HG02981 (cell line): Measurements from ENCODE around the gene AFG3L2.

Experiments used
- ATAC-seq: cut with Tn5 transposase; IDR thresholded peaks from one replicate; pipeline ENCODE4 v1.9.1; 2021; ENCODE audit warnings: mild to moderate bottlenecking, moderate library complexity; ENCODE audit not compliant: unreplicated experiment

AFG3L2 gene

GRCh38 chr18:12362473-12363174 lies 14.4 kb downstream of the AFG3L2 start:
- ATAC-seq = no peak

DNA sequence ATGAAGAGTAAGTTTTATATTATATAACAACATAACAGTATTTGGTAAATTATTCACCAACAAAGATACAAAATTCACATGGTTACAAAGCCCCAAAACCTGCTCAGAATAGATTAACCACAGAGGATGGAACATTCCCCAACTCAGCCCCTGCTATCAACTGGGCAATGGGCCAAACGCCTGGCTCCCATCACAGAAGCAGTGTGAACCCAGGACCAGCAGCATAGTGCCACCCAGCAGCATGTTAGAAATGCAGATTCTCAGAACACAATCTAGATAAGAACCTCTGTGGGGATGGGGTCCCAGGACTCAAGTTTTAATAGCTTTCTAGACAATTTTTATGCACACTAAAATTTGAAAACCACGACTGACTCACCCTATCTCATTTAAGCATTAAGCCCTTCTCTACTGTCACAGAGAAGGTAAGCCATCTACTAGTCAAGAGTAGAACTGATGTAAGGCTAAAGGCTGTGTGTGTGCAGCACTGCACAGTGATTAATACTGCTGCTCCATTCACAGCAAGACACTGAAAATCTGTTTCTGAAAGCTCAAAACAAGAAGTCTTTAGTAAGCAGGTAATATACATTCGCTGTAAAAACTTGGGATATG lies 15.2 kb downstream of the AFG3L2 start:
- ATAC-seq = no peak

- no peak for ATAC-seq
Observed at GRCh38 chr18:12359515-12359927, 17.5 kb downstream of the AFG3L2 start.

GRCh38 chr18:12352188-12352587 lies 24.8 kb downstream of the AFG3L2 start:
- no peak for ATAC-seq

GRCh38 chr18:12347895-12348294 lies 29.1 kb downstream of the AFG3L2 start:
- ATAC-seq = no peak

DNA sequence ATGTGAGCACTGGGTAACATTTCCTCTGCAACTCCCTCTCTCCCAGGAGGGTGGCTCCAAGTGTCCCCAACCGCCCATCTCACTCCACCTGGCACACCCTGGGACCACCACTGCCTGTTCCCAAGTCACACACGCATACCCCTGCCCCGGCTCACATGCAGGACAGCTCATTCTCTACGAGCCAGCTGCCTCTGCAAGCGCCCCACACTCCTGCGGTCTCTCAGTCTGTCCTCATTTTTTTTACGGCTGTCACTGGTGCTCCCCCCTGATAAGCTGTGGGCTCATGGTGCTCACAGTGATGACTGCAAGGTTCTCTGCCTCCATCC lies 30.8 kb downstream of the AFG3L2 start:
- ATAC-seq = no peak

DNA sequence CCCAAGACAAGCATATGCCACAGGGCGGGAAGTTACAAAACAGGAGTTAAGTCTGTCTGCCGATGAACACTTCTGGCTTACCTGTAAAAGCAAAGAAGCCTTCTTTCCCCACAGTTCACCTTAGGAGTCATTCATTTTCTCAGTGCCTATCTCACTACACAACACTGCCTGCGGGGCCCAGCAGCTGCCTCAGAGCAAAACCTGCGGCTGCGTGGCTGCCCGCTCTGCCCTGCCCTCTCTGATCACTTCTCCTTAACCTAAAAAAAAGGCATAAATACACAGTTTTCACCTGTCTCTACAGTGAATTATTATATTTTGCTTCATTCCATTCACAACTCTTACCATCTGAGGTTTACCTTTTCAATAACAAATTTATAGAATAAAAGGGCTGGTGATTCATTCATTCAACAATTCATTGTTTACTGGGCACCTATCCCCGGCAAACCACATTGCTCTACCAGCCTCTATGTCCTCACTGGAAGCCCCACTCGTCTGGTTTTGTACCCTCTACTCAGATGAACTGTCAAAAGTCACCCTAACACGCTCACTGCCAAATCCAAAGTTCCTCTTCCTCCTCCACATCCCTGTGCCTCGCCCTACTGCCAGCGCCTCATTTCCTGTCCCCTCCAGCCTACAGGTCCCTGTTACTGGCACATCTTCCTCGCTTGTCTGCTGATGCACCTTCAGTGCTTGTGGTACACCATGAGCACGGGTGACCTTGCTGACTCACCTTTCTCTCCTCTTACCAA lies 31.4 kb downstream of the AFG3L2 start:
- no peak for ATAC-seq

GRCh38 chr18:12342661-12343060 lies 34.4 kb downstream of the AFG3L2 start:
- ATAC-seq = no peak

GRCh38 chr18:12340945-12341660 lies 35.9 kb downstream of the AFG3L2 start:
- ATAC-seq = no peak

DNA sequence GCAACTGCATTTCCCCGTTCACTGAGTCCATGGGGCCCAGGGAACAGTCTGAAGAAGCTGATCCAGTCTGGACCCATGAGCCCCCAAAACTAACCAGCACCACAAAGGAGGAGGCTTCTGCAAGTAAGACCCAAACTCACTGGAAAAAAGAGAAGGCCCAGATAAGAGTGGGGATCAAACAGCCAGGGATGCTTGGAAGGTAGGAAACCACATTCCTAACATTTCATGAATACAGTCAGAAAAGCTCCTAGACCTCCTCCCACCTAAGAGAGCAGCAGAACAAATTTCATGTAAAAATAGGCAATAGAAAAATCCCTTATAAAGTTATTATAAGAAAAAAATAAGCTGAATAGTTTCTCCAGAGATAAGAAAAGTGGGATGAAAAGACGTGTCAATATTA lies 38.6 kb downstream of the AFG3L2 start:
- ATAC-seq = no peak

DNA sequence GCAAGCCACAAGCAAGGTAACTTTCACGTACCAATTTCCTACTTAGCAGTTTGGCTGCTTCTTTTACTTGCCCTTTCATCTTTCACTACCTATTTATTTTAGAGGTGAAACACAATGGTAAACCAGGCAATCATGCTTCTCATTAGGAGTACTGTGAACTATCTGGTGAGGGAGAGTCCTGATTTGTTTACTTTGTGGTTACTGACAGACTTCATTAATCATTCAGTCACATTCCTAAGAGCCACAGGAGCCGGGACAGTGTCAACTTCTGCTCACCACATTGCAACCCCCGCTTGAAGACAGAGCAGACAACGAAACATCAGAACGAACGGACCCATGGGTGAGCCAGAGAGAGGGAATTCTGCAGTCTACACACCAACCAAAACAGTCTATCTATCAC lies 40.1 kb downstream of the AFG3L2 start:
- no peak for ATAC-seq

- no peak for ATAC-seq
Observed at GRCh38 chr18:12336171-12336613, 40.8 kb downstream of the AFG3L2 start.

DNA sequence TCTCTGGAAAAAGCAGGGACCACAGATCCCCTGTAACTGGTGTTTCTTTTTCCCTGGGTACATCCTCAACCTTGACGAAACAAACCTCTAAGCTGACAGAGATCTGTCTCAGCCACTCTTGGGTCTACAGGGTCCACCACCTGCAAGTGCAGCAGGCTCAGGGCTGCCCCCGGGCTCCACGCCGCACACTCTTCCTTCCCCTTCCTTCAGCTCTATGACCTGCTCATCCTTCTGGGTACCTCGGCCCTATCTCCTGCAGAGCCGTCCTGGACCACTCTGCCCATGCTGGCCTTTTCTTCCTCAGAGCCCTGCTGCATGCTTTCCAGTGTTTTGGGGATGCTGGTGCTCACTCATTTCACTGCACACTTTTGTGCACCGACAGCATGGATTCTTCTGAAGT lies 41.5 kb downstream of the AFG3L2 start:
- ATAC-seq = no peak

- ATAC-seq = no peak
Observed at GRCh38 chr18:12334863-12335262, 42.2 kb downstream of the AFG3L2 start.

DNA sequence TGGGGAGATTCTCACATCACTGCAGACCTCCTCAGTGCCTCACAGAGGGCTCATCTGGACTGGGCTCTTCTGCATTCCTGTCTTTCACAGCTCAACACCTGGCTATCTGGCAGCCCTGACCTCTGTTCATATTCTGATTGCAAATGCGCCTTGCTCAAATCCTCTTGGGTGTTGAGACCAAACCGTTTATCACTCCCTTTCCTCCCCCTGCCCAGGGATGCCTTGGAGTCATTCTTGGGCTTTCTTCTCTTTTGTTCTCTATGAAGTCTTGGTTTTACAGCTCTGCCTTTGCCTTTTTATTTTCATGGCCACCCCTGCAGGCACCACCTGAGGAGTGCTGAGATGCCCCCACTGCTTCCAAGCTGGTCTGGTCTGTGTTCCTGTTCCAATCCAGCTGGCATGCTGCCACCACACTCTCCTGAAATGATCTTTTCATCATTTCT lies 42.6 kb downstream of the AFG3L2 start:
- no peak for ATAC-seq

- ATAC-seq = no peak
Observed at GRCh38 chr18:12333506-12334290, 43.3 kb downstream of the AFG3L2 start.

DNA sequence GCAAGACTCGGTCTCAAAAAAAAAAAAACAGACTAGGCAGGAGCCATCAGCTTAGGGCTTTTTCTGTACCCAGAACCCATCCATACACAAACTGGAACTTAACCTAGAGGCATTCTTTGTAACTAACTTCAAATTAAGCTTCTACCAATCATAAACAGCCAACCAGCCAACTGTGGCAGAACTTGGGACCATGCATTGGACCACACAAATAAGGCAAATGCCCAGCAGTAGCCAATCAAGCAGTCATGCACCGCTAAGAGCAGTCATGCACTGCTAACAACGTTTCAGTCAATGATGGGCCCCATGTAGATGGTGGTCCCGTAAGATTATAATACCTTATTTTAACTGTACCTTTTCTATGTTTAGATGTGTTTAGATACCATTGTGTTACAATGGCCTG lies 46.3 kb downstream of the AFG3L2 start:
- no peak for ATAC-seq

GRCh38 chr18:12329125-12329698 lies 47.8 kb downstream of the AFG3L2 start:
- no peak for ATAC-seq

DNA sequence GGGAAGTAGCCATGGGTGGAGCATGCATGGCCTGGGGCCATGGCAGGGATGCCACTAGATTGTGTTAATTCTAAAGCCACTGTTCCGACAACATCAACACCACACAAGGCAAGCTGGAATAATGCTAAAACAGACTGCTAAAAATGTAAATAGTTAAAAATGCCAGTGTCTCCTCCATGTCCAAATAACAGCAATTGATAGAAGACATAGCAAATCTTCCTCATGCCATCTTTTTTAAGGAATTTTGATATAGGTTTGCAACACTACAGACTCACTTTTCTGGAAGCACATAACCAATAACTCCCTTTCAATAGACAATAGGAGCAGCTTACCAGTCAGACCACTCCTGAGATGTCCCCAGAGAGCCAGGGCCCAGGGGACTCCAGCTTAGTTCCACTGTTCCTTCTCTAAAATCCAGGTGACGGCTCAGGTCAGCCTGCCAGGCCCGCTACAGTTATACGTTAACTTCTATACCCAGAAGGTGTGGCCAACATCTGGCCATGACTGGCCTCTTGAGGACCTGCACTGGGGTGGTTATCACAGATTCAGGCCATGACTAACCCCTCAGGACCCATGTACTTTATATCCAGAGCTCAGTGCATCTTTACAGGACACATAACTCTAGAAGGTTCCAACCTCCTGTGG lies 48.7 kb downstream of the AFG3L2 start:
- ATAC-seq = no peak
